WTC11 (cell line): ENCODE data around the gene ADAMTS8. TPM values are rescaled to one million over a fixed set of nuclear protein-coding genes. Genes with fewer than 3 reads are reported as not detected.

Experiments
- ATAC-seq: fragments of 200-7000 bp; cut with Tn5 transposase; 2 replicates; pipeline ENCODE4 v1.10.0; 2021; ENCODE audit warnings: mild to moderate bottlenecking, moderate library complexity
- CTCF ChIA-PET: fragments of 300-600 bp; sonication (Branson Sonifier 250); formaldehyde crosslinking; loops from one replicate; lab custom pipeline; 2021; ENCODE audit warnings: antibody characterized with exemption; lab: Charles Lee
- POLR2A ChIA-PET: fragments of 350-600 bp; sonication (Branson Sonifier 250); formaldehyde crosslinking; loops from one replicate; lab custom pipeline; 2021; ENCODE audit warnings: antibody characterized with exemption; lab: Charles Lee
- DNase-seq: peaks from one replicate; pipeline ENCODE4 v3.0.0; 2021; ENCODE audit warnings: low spot score
- H3K27ac Mint-ChIP-seq: 2 replicates; pipeline ENCODE4 v1.8.0; 2021; ENCODE audit warnings: mixed read lengths
- H3K27me3 Mint-ChIP-seq: 2 replicates; pipeline ENCODE4 v1.8.0; 2021; ENCODE audit warnings: low read depth, mild to moderate bottlenecking, moderate library complexity, mixed read lengths
- H3K36me3 Mint-ChIP-seq: 2 replicates; pipeline ENCODE4 v1.8.0; 2021; ENCODE audit warnings: mixed read lengths
- H3K4me1 Mint-ChIP-seq: 2 replicates; pipeline ENCODE4 v1.8.0; 2022; ENCODE audit warnings: mixed read lengths
- H3K4me3 Mint-ChIP-seq: 2 replicates; pipeline ENCODE4 v1.8.0; 2021; ENCODE audit warnings: mild to moderate bottlenecking, moderate library complexity, mixed read lengths
- H3K9me3 Mint-ChIP-seq: 2 replicates; pipeline ENCODE4 v1.8.0; 2021; ENCODE audit warnings: mixed read lengths
- ATF1 ChIP-seq: sonication (generic); formaldehyde crosslinking; IDR thresholded peaks from 2 replicates; pipeline ENCODE4 v1.8.1; 2023; ENCODE audit warnings: mild to moderate bottlenecking, moderate library complexity, missing genetic modification reagents
- CREM ChIP-seq: sonication (generic); formaldehyde crosslinking; IDR thresholded peaks from 2 replicates; pipeline ENCODE4 v1.8.1; 2022; ENCODE audit warnings: mild to moderate bottlenecking, missing genetic modification reagents, moderate library complexity
- E2F4 ChIP-seq: sonication (generic); formaldehyde crosslinking; IDR thresholded peaks from 2 replicates; pipeline ENCODE4 v1.8.1; 2022; ENCODE audit warnings: low read depth, mild to moderate bottlenecking, moderate library complexity, missing genetic modification reagents, borderline replicate concordance
- ESRRA ChIP-seq: sonication (generic); formaldehyde crosslinking; IDR thresholded peaks from 2 replicates; pipeline ENCODE4 v1.8.1; 2022; ENCODE audit warnings: mild to moderate bottlenecking, missing genetic modification reagents, borderline replicate concordance
- ETV6 ChIP-seq: sonication (generic); formaldehyde crosslinking; IDR thresholded peaks from 2 replicates; pipeline ENCODE4 v1.8.1; 2022; ENCODE audit warnings: mild to moderate bottlenecking, missing genetic modification reagents
- FOXK1 ChIP-seq: sonication (generic); formaldehyde crosslinking; IDR thresholded peaks from 2 replicates; pipeline ENCODE4 v1.8.0; 2022; ENCODE audit warnings: mild to moderate bottlenecking, moderate library complexity, missing genetic modification reagents
- FOXP4 ChIP-seq: sonication (generic); formaldehyde crosslinking; IDR thresholded peaks from 2 replicates; pipeline ENCODE4 v1.8.0; 2022; ENCODE audit warnings: mild to moderate bottlenecking, missing genetic modification reagents
- HMGXB4 ChIP-seq: sonication (generic); formaldehyde crosslinking; IDR thresholded peaks from 2 replicates; pipeline ENCODE4 v1.8.1; 2023; ENCODE audit warnings: mild to moderate bottlenecking, moderate library complexity, missing genetic modification reagents
- KAT7 ChIP-seq: sonication (generic); formaldehyde crosslinking; IDR thresholded peaks from 2 replicates; pipeline ENCODE4 v1.8.1; 2023; ENCODE audit warnings: missing genetic modification reagents, mild to moderate bottlenecking, borderline replicate concordance
- MYBL2 ChIP-seq: sonication (generic); formaldehyde crosslinking; IDR thresholded peaks from 2 replicates; pipeline ENCODE4 v1.8.1; 2023; ENCODE audit warnings: mild to moderate bottlenecking, moderate library complexity, missing genetic modification reagents
- NFE2L1 ChIP-seq: sonication (generic); formaldehyde crosslinking; IDR thresholded peaks from 2 replicates; pipeline ENCODE4 v1.8.1; 2023; ENCODE audit warnings: missing genetic modification reagents
- NFYB ChIP-seq: sonication (generic); formaldehyde crosslinking; conservative IDR thresholded peaks from 2 replicates; pipeline ENCODE4 v1.8.0; 2022; ENCODE audit warnings: low read depth, missing genetic modification reagents
- PRDM15 ChIP-seq: sonication (generic); formaldehyde crosslinking; IDR thresholded peaks from 2 replicates; pipeline ENCODE4 v1.8.0; 2022; ENCODE audit warnings: missing genetic modification reagents
- RORB ChIP-seq: fragments of 250-450 bp; sonication (Bioruptor Pico); IDR thresholded peaks from 2 replicates; pipeline ENCODE4 v1.9.0; 2021; ENCODE audit warnings: mild to moderate bottlenecking
- SMAD4 ChIP-seq: sonication (generic); formaldehyde crosslinking; IDR thresholded peaks from 2 replicates; pipeline ENCODE4 v1.8.0; 2022; ENCODE audit warnings: mild to moderate bottlenecking, missing genetic modification reagents
- SOX15 ChIP-seq: fragments of 250-450 bp; sonication (Bioruptor Pico); IDR thresholded peaks from 2 replicates; pipeline ENCODE4 v1.9.0; 2021; ENCODE audit warnings: mild to moderate bottlenecking
- SP1 ChIP-seq: sonication (generic); formaldehyde crosslinking; conservative IDR thresholded peaks from 2 replicates; pipeline ENCODE4 v1.8.1; 2022; ENCODE audit warnings: missing genetic modification reagents
- STAT6 ChIP-seq: sonication (generic); formaldehyde crosslinking; conservative IDR thresholded peaks from 2 replicates; pipeline ENCODE4 v1.8.1; 2023; ENCODE audit warnings: mild to moderate bottlenecking, low read depth, missing genetic modification reagents, moderate library complexity
- TEAD1 ChIP-seq: sonication (generic); formaldehyde crosslinking; IDR thresholded peaks from 2 replicates; pipeline ENCODE4 v1.8.0; 2022; ENCODE audit warnings: mild to moderate bottlenecking, missing genetic modification reagents
- USF2 ChIP-seq: sonication (generic); formaldehyde crosslinking; IDR thresholded peaks from 2 replicates; pipeline ENCODE4 v1.8.1; 2023; ENCODE audit warnings: mild to moderate bottlenecking, missing genetic modification reagents, moderate library complexity
- ZBTB21 ChIP-seq: sonication (generic); formaldehyde crosslinking; IDR thresholded peaks from 2 replicates; pipeline ENCODE4 v1.8.1; 2023; ENCODE audit warnings: mild to moderate bottlenecking, missing genetic modification reagents, borderline replicate concordance
- ZNF416 ChIP-seq: fragments of 250-450 bp; sonication (Bioruptor Pico); IDR thresholded peaks from 2 replicates; pipeline ENCODE4 v1.9.0; 2021; ENCODE audit warnings: mild to moderate bottlenecking, inconsistent platforms
- ZNF423 ChIP-seq: fragments of 250-450 bp; sonication (Bioruptor Pico); IDR thresholded peaks from 2 replicates; pipeline ENCODE4 v2.1.2; 2022; ENCODE audit warnings: mild to moderate bottlenecking, moderate library complexity
- total RNA-seq: library from RNA; stranded (reverse); gene quantifications from 3 replicates; pipeline ENCODE4 v1.2.3, GENCODE V29; 2021

The ADAMTS8 gene
- total RNA-seq, 1 experiment from 2014 or later, result 9.9 TPM

- TF ChIP-seq MYBL2 (CRISPR knock-in tag), result no peak
These were observed 23.7 kb downstream of the ADAMTS8 start (continued) for GRCh38 chr11:130404727-130405126.

GRCh38 chr11:130403967-130404366 is 24.4 kb downstream of the ADAMTS8 start:
- Mint-ChIP-seq H3K27me3 (peaks cover 9% of the 10 kb centered on the region), H3K36me3 (peaks cover 9% of the 10 kb centered on the region), H3K27ac (peak overlapping the region; percentile 96), H3K4me3 (peak overlapping the region; percentile 16; the same call in 1 of the 2 replicates), H3K4me1 (peaks cover 78% of the 10 kb centered on the region), H3K9me3 (no peaks in the 10 kb centered on the region)
- POLR2A ChIA-PET, result interaction anchor here (0.7 kb wide), 1 partner anchor 23 kb away, joined by 4 read pairs; no protein-coding TSS in a partner anchor
- peak; percentile 72 for ATAC-seq
- peak; percentile 47 for DNase-seq
- CTCF ChIA-PET, result interaction anchor here (0.9 to 2.0 kb wide), 8 partner anchors 9 to 191 kb away, joined by 3 to 6 read pairs (median 4); partner anchors contain the start of gene ADAMTS8
- TF ChIP-seq PRDM15 (CRISPR knock-in tag) (peak; percentile 60; the same call in 1 of the 2 replicates), ETV6 (peak; percentile 73), ESRRA (CRISPR knock-in tag) (no peak), KAT7 (CRISPR knock-in tag) (0 out of 2 replicates have a peak, but pooled peaks have one; percentile 50), ZNF423 (CRISPR knock-in tag) (peak; percentile 11; the same call in 1 of the 2 replicates), SMAD4 (no peak), RORB (CRISPR knock-in tag) (no peak), ZBTB21 (CRISPR knock-in tag) (peak; percentile 33; the same call in 1 of the 2 replicates), NFE2L1 (CRISPR knock-in tag) (peak; percentile 73; the same call in 1 of the 2 replicates), NFYB (CRISPR knock-in tag) (no peak), MYBL2 (CRISPR knock-in tag) (peak; percentile 35; the same call in 1 of the 2 replicates), FOXK1 (CRISPR knock-in tag) (peak; percentile 56; the same call in 1 of the 2 replicates), HMGXB4 (CRISPR knock-in tag) (no peak), E2F4 (no peak), CREM (no peak), ATF1 (CRISPR knock-in tag) (no peak), FOXP4 (CRISPR knock-in tag) (peak; percentile 81; the same call in 1 of the 2 replicates), TEAD1 (CRISPR knock-in tag) (peak; percentile 82; the same call in 1 of the 2 replicates), ZNF416 (CRISPR knock-in tag) (no peak), SOX15 (no peak), USF2 (peak; percentile 24; the same call in 1 of the 2 replicates), SP1 (CRISPR knock-in tag) (peak; percentile 65), STAT6 (CRISPR knock-in tag) (no peak)
